RCC 7860 (cell line): ENCODE data around the gene TBCA.
"Not testable (repeated sequence)": the region's sequence is repeated elsewhere in the genome, so short reads cannot be mapped to it uniquely, and the experiment has no call there.

Source experiments
- DNase-seq: peaks from one replicate; pipeline ENCODE4 v3.0.0-alpha.2; 2015; ENCODE audit warnings: low spot score
- FAIRE-seq: peaks from 2 replicates; lab custom pipeline; 2012; peaks lifted over from hg19 to GRCh38; lab: Jason Lieb, UNC

Gene TBCA

DNA sequence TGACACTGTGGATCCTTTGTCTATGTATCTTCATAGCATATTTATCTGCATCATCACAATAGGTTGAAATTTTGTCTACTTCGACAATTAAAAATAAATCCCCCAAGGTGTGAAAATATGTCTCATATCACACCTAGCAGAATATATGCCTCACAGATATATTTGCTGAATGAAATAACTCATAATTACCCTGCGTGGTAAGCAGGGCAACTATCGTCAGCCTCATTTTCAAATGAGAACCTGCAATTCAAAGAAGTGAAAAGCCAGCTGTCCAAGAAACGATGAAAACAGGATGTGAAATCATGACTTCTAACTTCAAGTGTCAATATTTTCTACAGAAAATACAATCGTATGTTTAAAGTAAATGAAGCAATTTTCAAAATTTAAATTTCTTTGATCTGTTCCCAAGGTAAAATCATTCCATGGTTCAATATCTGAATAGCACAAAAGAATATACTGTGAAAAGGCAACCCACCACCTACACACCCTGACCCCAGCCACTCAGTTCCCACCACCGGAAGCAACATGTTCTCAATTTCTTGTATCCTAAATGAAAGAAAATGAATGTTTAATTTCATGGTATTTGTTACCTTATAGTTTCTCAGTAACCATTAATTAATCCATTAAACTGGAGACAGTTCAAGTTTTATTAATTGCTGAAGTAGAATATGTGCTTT is 57.1 kb downstream of the TBCA start:
- DNase-seq (no peak), FAIRE-seq (no peak)

DNA sequence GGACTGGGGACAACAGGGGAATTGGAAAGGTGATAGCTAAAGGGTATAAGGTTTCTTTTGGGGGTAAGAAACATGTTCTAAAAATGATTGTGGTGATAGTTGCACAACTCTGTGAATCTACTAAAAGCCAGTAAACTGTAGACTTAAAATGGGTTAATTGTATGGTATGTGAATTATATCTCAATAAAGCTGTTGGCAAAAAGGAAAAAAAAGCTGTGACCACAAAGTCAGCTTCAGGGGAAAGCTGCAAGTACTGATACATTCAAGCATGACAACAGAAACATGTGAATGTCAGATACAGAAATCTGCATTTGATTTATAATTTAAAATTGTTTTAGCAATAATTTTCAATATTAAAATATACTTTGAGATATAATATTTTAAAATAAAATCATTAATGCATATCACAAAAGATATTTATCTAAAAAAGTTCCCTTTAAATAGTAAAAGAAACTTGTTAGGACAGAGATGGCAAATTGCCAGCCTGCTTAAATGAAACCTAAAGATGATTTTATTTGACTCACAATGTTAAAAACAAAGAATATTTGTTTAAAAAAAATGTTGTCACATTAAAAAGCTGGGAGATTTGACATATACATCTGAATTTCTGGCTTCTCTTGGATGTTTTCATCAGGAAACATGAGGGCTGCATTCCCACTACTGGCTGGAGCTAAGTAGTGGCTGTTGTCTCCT is 66.0 kb downstream of the TBCA start:
- FAIRE-seq (no peak), DNase-seq (no peak)

DNA sequence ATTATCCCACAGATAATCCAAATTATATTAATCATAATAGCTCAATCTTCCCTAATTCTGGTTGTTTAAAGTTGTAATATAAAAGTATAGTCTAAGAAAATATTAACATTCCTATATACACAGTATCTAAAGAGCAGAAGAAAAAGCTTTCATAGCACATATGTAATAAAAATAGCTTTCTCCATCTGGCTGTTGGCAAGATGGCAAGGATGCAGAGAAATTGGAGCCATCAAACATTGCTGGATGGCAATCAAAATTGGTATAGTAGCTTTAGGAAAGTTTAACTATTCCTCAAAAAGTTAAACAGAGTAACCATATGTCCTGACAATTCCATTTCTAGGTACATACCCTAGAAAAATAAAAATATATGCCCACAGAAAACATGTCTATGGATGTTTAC is 66.8 kb downstream of the TBCA start:
- DNase-seq (no peak), FAIRE-seq (no peak)

- DNase-seq (no peak), FAIRE-seq (no peak)
These were observed 68.3 kb downstream of the TBCA start for GRCh38 chr5:77707791-77708190.

DNA sequence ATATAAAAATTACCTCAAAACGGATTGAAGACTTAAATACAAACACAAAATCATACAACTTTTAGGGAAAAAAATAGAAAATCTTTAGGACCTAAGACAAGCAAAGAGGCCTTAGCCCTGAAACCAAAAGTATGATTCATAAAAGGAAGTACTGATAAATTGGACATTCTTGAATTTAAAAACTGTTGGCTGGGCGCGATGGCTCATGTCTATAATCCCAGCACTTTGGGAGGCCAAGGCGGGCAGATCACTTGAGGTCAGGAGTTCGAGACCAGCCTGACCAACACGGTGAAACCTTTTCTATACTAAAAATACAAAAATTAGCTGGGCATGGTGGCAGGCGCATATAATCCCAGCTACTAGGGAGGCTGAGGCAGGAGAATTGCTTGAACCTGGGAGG is 76.6 kb downstream of the TBCA start:
- not testable (repeated sequence) for DNase-seq, FAIRE-seq

DNA sequence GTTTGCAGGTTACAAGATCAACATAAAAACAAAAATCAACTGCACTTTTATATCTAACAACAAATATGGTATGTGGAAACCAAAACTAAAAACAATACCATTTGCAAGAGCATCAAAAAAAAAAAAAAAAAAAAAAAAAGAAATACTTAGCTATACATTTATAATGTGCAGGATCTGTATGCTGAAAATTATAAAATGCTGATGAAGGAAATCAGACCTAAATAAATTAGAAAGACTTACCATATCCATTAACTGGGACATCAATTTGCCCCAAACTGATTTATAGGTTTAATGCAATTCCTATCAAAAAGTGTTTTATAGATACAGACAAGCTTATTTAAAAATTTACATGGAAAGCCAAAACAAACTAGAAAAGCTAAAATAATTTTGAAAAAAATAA is 77.2 kb downstream of the TBCA start:
- FAIRE-seq = no peak
- DNase-seq = no peak

GRCh38 chr5:77697692-77698091 is 78.4 kb downstream of the TBCA start:
- no peak for DNase-seq
- no peak for FAIRE-seq

- FAIRE-seq (no peak), DNase-seq (no peak)
These were observed 80.0 kb downstream of the TBCA start for GRCh38 chr5:77696120-77696519.

DNA sequence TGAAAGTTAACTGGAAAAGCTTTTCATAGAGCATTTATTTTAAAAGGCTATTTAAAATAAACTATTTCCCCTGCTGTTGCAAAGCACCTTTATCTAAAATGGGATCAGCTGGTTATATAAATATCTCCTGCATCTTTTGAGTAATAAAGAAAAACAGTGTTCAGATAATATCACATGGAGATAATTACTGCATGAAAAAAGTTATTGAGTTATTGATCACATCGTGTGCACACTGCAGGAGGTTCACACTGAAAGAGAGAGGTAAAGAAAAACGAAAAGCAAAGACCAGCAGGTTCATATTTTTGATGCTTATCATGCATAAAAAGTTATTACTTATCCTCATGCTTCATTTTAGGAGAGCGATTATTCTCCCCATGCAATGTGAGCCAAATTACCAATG is 82.2 kb downstream of the TBCA start:
- DNase-seq (no peak), FAIRE-seq (no peak)

DNA sequence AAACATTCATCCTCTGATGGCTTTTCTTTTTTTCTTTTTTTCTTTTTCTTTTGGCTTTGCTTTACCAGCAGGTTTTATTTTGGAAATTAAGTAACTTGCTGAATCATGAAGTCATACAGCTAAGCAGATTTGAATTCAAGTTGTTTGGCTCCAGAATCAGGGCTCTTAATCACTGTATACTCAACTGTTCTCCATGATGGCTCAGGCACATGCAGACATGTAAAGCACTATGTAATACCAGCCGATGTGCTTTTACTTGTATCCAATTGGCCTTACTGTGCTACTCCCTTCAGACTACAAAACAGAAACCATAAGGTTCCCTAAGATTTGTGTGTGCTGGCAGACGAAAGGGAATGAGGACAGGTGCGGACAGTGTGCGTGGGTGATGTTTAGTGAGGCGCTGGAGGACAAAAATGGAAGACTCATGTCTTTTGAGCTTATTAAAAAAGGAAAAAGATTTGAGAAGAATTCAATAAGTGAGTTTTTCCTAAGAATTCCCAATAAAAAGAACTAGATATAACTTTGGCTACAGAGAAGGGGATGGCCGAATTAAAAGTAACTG is 92.9 kb downstream of the TBCA start:
- no peak for FAIRE-seq

GRCh38 chr5:77670526-77670925 is 105.6 kb downstream of the TBCA start:
- DNase-seq (no peak), FAIRE-seq (no peak)

More for the DNA sequence above, 92.9 kb downstream of the TBCA start:
- no peak for DNase-seq

GRCh38 chr5:77669677-77670076 is 106.5 kb downstream of the TBCA start:
- FAIRE-seq = no peak

DNA sequence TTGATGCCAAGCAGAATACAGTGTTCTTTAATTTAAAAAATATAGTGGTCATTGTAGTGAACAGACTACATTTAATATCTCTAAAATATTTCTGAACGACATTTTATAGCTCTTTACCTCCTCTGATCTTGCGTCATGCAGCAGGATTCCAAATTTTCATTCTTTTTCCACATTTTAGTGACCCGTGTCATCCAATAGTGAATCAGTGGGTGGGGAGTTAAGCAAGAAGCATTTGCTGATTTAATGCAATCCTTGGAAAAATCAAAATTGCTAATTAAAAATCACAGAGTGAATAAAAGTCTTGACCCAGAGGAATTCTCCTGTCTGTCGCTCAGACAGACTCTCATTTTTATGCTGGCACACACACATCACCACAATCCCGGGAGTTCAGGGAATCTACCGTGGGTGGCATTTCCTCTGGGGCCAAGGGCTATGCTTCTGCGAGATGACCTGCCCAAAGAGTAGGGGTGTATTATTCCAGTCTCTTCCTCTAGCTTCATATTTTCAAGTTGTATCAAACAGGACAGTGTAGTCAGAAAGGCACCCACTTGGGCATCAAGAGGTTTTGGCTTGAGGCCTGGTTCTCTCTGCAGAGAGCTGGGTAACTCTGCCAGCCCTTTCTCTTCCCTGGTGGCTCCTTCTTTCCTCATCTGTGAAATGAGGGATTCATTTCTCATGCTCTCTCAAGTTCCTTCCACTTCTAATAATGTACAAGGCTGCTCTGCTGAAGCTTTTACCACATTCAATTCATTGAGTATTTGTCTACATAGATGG is 112.9 kb downstream of the TBCA start:
- no peak for DNase-seq

More at GRCh38 chr5:77669677-77670076, 106.5 kb downstream of the TBCA start:
- DNase-seq = no peak

DNA sequence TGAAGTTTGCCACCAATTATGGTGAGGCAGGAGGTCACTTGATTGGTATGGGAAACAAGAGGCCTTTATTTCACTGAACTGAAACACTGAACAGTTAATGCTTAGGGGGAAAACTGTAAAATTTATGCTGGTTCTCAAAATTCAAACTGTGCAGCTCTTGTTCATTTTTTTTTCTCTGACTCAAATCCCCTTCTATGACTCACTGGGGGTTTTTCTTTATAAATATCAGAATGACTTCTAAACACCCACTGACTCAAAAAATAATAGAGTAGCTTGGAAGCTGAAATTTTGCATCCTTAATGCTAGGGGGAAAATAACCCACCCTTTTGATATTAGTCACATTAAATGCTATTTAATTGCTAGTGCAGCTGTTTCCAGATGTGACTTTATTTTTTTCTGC is 113.5 kb downstream of the TBCA start:
- FAIRE-seq (no peak), DNase-seq (no peak)

More for the DNA sequence above, 112.9 kb downstream of the TBCA start:
- FAIRE-seq = no peak

- FAIRE-seq (no peak), DNase-seq (no peak)
These were observed 117.5 kb downstream of the TBCA start for GRCh38 chr5:77658662-77659061.

- DNase-seq (no peak), FAIRE-seq (no peak)
These were observed 124.8 kb downstream of the TBCA start for GRCh38 chr5:77651343-77651742.

GRCh38 chr5:77650686-77651085 is 125.5 kb downstream of the TBCA start:
- no peak for FAIRE-seq
- no peak for DNase-seq

DNA sequence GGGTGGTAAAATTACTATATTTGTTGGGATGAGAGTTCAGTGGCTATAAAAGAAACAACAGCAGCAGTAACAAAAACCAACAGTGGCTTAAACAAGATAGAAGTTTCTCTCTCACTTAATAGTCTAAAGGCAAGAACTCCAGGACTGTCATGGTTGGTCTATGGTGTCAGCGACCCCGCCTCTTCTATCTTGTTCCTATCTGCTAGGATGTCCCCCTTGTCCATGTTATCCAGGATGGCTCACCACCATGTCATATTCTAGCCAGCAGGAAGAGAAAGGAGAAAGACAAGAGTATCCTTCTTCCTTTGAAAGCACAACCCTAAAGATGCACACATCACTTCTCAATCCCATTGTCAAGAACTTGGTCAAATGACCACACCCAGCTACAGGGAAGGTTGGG is 126.4 kb downstream of the TBCA start:
- DNase-seq (no peak), FAIRE-seq (no peak)

DNA sequence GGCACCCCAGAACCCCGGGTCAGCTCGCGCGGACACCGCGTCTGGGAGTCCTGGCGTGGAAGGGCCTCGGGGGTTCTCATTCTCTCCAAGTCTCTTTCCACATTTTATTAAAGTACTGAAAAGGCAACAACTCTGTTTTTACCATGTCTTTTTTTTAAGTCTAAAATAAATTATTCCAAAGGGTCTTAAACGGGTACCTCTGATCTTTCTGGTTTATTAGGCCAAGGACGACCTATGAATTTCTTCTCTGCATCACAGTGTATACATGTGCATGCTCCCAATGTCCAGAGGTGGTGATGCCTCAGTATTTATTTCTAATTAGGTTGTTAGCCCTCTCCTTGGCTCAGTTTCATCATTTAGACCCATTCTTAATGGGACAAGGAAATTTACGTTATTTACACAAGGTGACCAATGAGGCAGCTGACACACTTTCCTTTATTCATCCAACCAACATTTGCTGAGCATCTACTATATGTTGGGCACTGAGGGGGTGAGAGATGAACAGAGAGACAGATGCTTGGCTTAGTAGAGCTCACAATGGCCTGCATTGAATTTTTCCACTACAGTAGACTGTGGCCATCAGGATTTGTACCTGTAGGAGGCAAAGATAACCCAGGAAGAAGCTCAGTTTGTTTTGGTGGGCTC is 130.0 kb downstream of the TBCA start:
- DNase-seq = no peak
- no peak for FAIRE-seq

DNA sequence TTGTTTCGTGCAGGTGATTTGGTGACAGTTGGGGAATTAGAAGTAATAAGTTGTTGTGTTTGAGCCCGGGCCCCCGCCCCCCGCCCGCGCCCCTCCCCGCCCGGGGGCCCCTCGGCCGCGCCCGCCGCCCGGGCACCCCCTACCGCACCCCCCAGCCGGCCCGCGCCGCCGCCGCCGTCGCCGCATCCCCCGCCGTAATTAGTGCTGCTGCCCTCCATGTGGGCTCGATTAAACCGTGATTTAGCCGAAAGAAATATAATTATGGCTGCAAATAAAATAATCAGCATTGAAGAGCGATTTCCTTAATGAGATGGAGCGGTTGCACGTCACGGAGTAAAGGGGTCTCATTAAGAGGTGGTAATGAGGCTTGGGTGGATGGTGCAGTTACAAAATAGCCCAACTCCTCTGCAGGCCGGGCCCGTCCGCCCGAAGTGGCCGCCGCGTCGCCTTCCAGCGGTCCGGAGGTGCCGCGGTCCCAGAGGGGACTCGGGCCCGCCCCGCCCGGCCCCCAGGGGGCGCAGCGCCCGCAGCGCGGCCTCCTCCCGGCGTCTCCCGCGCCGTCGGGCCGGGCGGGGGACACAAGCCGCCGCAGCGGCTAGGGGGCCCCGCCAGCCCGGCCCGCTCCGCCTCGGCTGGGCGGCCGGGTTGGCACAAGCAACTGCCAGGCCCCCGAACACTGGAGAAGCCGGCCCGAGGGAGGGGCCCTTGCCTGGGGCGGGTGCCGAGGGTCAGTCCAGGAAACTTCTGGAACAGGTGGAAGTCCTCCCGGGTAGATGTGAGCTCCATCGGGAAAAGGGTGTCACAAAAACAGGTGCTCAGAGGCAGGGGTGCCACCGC is 130.8 kb downstream of the TBCA start:
- no peak for DNase-seq
- no peak for FAIRE-seq
